ENCODE measurements around the gene LSM6.

Gene LSM6

DNA sequence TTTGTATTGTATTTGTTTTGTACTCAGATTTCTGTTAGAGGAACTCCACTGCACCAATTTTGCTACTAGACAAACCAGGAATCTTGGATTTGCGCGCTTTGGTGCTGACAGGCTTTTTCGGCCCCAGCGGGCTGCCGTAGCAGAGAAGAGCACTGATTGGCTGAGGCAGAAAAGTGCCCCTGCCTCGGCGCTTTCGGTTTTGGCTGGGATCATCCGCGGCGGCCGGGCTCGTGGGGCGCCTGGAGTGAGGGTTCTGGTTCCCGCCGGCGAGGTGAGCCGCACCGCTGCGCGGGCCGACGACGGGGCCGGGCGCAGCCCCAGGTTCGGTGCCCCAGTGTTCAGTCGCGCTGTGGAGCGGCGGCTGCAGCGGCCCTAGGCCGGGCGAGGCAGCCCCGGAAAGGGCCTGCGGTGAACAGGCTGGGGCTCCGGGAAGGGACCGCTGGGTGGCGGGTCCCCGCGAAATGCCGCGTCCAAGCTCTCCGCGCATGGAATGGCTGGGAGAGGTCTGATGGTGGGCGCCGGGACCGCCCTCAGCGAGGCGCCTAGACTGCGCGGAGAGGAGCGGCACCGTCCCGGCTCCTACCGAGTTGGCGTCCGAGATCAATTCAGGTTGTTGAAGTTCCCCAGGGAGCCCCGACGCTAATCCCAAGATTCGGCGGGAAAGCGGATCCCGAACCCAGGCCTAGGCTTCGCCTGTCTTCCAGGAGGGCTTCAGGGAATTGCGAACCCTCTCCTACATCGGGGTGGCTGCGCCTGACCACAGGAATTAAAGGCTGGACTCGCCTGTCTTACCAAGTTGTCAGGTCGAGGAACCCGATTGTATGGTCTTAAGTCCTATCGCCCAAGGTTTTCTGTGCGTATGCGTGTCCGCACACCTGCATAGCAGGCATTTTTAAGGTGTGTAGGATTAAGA lies at the start of gene LSM6:
TSS of gene LSM6 (plus strand) at position 178 of the 913 bp plus-strand sequence. CDS start 7,204 bp downstream, outside the sequence.
- DNase-seq, result peak; percentile 89 to 98 (median 93)
- intact Hi-C loops (cut with DNase I), result loop anchor here (5.0 kb wide), 2 partner anchors 238 to 443 kb away; partner anchors contain the start of gene ZNF827

DNA sequence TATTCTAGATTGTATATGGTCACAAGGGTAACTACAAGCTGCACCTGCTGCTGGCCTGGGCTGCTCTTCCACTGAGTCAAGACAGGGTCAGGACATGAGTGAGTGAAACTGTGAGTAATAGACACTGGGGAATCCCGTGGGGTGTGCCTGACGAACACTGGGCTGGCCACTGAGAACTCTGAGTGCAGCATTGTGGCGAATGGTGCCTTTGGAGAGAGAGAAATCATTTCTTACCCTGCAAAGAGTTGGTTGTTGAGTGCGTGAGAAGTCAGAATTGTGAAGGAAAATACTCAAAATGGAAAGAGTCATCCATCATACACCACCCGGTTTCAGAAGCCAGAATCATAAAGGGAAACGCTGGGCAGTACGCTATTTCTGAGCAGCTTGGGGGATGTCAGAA lies 43.1 kb upstream of the LSM6 start:
- intact Hi-C loops (cut with DNase I), result no loop called here
- DNase-seq, result no peak

DNA sequence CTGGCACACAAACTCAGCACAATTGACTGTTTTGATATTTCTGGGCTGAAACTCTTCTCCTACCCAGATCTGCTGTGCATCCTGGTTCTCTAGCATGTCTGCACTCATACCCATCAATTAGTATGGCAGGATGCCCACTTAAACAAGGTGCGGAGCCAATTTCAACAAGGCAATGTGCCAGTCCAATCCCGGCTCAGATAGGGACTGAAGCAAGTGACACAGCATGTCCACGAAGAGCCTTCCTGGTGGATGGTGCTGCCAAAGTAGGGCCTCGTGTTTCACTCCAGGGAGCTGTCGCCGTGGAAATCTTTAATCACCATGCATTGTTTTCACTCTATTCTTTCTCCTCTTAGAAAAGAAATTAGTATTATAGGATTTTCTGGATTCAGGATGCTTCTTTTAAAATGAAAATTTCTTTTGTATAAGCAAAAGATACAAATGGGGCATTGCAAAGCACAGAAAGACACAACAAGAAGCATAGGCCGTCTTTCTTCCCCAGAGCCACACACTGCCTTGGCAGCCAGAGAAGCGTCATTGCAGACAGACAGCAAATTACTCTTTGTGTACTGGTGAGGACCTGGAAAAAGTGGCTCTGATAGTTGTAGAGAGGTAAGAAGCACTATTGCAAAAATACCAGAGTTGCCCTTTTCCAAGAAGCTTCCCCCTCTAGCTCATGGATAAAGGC lies 40.6 kb upstream of the LSM6 start:
- DNase-seq, result peak in 6 of 10 donors; percentile 13 to 86 (median 23)
- intact Hi-C loops (cut with DNase I), result no loop called here

DNA sequence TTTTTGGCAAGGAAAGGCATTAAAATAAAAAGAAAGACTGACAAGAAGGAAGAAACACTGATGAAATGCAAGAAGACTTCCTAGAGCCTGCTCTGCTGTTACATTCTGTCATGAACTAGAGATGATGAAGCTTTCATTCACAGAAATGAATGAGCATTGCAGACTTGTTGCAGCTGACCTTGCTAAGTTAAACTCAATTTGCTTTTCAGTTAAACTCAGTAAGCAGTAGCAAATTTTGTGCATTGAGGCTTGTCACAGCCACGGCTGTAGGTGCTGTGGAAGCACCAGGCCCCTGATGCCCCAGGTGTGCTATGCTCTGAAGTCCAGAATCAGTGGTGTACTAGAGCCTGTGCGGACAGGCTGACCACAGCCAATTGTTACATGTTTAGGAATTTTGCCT lies 39.6 kb upstream of the LSM6 start:
- no peak for DNase-seq
- intact Hi-C loops (cut with DNase I), result no loop called here

DNA sequence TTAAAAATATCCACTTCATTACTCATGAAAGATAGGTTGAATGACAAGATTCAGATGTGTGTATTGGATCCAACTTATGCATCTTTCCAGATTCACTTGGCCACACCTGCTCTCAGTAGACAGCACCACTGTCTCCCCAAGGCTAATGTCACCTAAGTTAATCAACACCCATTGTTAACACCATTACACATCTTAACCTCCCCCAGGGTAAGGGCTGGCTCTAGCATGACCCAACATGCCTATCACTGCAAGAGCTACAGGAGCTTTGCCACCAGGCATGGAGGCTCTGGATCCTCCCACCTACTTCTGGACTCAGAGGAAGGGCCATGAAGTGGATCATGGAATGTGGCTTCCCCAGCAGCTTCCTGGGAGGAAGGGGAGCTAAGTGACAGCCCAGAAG lies 32.8 kb upstream of the LSM6 start:
- DNase-seq, result no peak
- intact Hi-C loops (cut with DNase I), result no loop called here

DNA sequence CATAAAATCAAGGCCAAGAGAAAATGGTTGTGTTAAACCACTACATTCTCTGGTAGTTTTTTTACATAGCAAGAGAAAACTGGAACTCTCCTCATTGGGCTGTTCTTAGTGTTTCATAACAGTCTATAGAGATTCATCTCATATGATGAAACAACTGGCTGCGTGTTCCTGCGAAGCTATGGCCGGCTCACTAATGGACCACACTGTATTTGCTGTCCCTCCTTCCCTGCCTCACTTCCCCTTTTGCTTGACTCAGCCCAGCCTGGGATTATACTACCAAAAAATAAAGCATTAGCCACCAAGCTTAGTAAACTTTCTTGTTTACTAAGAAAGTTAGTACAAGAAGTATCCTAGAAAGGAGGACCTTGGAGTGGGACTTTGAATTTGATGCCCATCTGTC lies 31.6 kb upstream of the LSM6 start:
- no peak for DNase-seq
- intact Hi-C loops (cut with DNase I), result no loop called here

DNA sequence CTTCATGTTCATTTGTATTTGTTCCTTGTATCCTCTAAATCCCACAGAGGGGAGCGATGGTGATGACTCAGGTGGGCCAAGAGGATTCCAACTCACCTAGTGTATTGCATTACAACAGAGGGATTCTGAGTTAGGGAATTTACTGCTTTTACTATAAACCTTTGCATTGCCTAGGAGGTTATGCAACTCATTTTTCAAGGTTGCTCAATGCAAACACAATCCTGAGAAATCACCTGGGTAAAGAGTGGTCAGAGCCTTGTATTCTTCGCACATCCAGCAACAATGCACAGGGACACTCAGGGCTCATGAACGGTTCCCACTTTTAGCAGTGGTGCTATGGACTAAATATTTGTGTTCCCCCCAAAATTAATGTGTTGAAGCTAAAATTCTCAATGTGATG lies 28.6 kb upstream of the LSM6 start:
- intact Hi-C loops (cut with DNase I), result no loop called here
- no peak for DNase-seq

DNA sequence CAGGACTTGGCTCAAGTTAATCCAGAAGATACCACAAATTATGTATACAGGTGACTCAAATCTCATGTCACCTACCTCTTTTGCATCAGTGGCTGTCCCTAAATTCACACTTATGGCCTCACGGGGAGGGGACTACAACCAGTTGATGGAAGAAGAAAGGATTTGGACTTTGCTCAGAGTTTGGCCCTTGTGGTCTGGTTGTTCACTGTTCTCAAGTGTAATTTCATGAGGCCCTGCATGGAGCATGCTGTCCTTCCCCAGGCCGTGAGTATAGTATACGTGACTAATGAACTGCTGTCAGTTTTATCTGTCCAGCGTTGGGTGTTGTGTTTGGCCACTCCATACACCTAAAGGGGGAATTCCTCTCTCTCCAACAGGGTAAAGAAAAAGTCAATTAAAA lies 27.5 kb upstream of the LSM6 start:
- no peak for DNase-seq
- intact Hi-C loops (cut with DNase I), result no loop called here

DNA sequence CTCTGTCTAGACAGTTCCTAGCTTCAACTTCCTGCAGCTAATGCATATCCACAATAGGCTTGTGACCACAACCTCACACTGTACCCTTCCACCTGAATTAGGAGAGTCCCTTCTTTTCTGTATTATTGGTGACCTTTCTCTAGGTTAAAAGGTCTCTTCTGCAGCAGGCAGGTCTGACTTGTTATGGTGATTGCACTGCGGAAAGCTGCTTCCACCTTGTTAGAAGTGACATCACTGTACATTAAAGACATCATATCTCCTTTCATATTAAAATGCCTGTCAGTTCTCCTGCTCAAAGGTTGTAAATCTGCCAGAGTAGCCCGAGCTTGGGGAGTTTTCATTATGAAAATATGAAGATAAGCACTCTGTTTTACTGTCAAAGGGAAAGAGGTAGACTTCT lies 21.5 kb upstream of the LSM6 start:
- no peak for DNase-seq
- intact Hi-C loops (cut with DNase I), result no loop called here

DNA sequence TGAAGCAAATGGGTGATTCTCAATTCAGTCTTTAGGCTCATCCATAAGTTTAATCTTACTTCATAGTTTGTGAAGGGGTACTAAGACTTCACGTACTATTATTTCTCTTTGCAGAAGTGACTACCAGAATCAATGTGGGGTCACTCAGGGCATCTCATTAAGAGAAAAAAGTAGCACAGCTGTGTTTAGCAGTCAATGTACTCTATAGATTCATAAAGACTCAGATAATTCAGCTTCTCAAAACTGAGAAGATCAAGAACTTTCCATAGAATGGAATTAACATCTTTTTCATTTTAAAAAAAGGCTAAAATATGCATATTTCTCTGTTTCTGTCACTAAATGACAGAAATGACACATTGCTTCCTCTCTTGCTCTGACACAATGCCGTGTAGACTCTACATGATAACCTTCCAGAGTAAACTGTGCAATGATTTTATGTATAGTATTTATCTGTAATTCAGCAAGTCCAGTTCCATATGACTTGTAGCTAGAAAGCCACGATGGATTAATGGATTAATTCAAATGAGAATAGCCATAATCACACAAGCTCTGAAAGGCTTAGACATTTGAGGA lies 20.3 kb upstream of the LSM6 start:
- intact Hi-C loops (cut with DNase I), result no loop called here
- no peak for DNase-seq

DNA sequence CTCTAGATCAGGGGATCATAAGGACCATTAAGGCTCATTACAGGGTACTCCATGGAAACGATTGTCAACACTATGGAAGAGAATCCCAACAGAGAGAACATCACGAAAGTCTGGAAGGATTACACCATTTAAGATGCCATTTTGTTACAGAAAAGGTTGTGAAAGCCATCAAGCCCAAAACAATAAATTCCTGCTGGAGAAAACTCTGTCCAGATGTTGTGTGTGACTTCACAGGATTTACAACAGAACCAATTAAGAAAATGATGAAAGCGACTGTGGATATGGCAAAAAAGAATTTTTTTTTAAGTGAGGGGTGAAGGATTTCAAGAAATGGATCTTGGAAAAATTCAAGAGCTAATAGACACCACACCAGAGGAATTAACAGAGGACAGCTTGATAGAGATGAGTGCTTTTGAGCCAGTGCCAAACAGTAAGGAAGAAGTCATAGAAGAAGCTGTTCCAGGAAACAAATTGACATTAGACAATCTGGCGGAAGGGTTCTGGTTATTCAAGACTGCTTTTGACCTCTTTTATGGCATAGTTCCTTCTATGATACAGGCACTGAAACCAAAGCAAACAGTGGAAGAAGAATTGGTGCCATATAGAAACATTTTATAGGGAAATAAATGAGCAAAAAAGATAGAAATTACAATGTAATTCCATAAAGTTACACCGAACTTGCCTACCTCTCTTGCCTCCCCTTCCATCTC lies 17.3 kb upstream of the LSM6 start:
- intact Hi-C loops (cut with DNase I), result no loop called here
- no peak for DNase-seq

DNA sequence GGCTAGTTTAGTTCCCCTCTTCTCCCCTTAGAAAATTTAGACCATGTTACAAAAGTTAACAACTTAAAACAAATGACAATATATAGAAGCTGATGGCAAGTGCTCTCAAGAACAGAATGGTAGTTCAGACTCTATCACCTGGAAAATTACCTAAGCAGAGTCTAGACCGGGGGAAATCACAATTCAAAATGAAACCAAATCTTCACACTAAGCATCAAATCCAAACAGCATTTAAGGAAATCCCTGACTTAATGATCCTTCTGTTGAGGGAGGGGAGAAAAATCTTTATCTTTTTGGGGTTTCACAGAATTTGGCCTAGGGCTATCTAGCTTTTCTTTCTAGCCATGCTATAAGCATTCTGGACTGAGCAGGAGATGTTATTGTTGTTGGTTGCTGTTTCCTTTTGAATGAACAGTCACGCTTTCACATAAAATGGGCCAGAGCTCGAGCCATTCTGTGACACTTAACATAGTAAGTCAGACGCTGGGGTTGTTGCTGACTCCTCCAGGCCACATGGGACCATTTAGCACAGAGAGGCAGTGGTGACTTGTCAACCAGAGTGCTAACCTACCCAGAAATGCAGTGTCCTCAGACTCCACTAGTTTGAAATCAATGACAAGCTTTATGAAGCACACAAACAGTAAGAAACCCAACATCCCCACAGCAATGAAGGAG lies 16.0 kb upstream of the LSM6 start:
- intact Hi-C loops (cut with DNase I), result no loop called here
- no peak for DNase-seq

DNA sequence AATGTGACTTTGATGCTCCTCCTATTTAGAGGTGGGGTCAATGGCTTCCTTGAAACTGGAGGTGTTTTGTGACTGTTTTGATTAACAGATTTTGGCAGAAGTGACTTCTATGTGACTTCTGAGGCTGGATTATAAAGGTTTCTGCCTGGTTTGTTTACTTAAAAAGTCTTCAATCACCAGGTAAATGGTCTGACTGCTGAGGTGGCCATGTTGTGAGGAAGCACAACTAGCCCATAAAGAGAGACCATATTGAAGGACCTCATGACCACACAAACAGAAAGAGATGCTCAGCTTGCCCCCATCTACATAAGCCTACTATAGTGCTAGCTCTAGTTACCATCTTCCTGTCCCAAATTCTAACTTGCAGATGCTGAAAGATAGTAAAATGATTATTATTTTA lies 14.3 kb upstream of the LSM6 start:
- intact Hi-C loops (cut with DNase I), result no loop called here
- DNase-seq, result no peak

DNA sequence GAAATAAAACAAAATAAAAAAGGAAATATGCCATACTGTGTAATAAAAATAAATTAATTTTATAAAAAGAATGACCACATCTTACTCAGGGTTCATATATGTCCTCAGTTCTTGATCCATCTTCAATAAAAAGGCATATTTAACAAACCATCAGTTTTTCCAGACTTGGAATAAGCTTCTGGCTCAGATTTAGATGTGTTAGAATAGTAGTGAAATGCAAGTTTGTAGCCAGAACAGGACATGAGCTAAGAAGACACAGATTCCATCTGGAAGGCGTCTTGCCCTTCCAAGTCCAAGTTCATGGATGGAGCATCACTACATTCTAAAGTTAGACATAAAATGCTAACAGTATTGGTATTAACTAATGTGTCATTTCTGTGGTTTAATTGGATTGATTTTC lies 10.3 kb upstream of the LSM6 start:
- intact Hi-C loops (cut with DNase I), result no loop called here
- no peak for DNase-seq

DNA sequence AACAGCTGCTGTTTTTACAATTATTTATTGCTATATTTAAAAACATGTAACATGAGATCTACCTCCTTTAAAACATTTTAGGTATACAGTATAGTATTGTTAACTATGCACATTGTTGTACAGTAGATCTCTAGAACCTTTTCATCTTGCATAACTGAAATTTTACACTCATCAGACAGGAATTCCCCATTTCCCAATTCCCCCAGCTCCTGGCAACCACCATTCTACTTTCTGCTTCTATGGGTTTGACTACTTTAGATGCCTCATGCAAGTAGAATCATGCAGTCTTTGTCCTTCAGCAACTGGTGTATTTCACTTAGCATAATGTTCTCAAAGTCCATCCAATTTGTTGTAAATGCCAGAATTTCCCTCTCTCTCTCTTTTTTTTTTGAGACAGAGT lies 9.7 kb upstream of the LSM6 start:
- no peak for DNase-seq
- intact Hi-C loops (cut with DNase I), result no loop called here

DNA sequence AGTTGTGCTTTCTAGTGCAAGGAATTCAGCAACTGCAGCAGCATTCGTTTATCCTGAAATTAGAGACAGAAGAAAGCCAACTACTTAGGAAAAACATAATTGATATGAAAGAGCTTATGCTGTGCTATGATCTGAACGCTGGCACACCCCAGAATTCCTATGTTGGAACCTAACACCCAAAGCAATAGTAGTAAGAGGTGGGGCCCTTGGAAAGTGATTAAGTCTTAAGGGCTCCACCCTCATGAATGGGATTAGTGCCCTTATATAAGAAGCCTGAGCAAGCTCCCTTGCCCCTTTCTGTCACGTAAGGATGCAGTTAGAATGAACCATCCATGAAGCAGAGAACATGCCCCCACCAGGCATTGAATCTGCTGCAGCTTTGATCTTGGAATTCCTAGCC lies 5.4 kb upstream of the LSM6 start:
- DNase-seq, result no peak
- intact Hi-C loops (cut with DNase I), result no loop called here

DNA sequence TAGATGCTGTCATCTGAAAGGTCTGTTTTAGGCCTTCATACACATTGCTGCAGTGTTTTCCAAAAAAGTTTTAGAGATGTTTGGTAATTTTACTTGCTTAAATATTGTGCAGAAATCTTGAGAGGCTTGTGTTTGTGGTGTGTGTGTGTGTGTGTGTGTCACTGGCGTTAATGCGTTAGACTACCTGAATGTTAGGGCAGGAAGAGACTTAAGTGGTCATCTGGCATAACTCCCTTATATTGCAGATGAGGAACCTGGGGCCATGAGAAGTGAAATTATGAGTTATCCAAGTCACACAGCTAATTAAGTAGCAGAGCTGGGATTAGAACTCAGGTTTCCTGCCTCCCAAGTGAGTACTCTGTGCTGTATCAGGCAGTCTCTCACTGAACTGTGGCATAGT lies 1.4 kb downstream of the LSM6 start:
- intact Hi-C loops (cut with DNase I), result loop anchor here (5.0 kb wide), 2 partner anchors 240 to 445 kb away; partner anchors contain the start of gene ZNF827

DNA sequence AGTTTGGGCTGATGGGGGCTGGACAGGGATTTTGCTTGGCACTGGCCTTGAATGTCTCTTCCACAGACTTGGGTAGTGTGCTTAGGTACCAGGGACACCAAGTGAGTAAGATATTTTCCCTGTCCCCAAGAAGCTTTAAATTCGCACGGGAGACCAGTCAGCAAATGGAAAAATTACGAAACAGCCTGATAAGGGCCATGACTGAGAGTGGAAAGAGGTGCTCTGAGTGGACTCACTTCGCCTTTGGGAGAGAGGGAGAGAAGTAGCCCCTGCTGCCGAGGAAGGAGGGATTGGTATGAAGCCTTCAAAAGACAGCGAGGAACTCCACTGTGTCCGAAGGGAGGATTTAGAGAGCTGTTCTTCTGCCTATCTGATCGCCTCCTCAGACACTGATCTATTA lies 2.6 kb downstream of the LSM6 start:
- no peak for DNase-seq
- intact Hi-C loops (cut with DNase I), result loop anchor here (5.0 kb wide), 2 partner anchors 241 to 446 kb away; partner anchors contain the start of gene ZNF827

More for the DNA sequence above, 1.4 kb downstream of the LSM6 start:
- no peak for DNase-seq

DNA sequence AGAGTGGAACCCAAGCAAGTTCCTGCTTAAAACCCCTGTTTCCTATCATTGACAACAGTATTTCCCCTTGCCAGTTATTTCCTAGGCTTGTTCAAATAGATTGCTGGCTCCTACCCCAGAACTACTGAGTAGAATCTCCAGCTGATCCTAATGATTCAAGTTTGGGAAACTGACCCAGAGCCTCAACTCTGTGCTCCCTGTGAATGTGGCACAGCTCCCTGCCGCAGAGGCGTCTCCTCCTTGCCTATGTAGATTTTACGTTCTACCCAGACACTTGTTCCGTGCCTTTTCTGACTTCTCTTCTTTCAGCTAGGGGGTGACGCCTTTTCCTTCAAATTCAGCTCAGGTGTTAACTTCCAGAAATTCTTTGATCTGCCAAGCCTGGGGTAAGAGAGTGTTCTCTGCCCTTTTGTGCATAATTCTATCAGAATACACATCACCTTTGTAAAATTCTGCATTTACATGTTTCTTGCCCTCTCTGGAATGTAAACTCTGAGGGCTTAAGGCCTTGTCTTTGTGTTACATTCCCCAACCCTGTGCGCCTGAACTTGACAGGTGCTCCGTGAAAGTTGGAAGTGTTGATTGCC lies 4.4 kb downstream of the LSM6 start:
- DNase-seq, result no peak
- intact Hi-C loops (cut with DNase I), result loop anchor here (5.0 kb wide), 2 partner anchors 243 to 448 kb away; partner anchors contain the start of gene ZNF827

DNA sequence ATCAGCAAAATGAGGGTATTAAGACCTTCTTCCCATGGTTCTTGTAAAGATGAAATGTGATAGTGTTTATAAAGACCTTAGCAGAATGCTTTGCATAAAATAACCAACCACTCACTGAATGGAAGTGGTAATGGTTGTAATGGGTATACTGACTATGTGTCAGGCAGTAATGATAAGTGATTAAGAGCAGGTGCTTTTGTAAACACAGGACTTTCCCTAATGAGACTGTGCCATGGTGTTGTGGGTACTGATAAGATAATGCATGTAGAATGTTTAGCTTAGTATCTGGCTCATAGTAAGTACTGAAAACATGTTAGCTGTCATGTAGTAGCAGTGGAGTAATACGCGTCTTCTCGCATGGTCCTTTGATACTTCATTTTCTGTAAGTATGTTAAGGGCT lies 6.9 kb downstream of the LSM6 start:
- DNase-seq, result no peak

More for the DNA sequence above, 6.9 kb downstream of the LSM6 start:
- intact Hi-C loops (cut with DNase I), result no loop called here
